SHP77 treated with DMSO at 0.1 percent for 48 hours (cell line): Measurements from ENCODE around the gene GM2A.
"Not testable (repeated sequence)": the region's sequence is repeated elsewhere in the genome, so short reads cannot be mapped to it uniquely, and the experiment has no call there.

ENCODE experiments used
- DNase-seq: peaks from one replicate; lab custom pipeline; 2025; lab: John Stamatoyannopoulos, UW

Gene GM2A

GRCh38 chr5:151228986-151229385 lies 24.0 kb upstream of the GM2A start:
- no peak for DNase-seq

- no peak for DNase-seq
These were observed 22.8 kb upstream of the GM2A start for GRCh38 chr5:151230048-151230680.

- DNase-seq: no peak
These were observed 21.6 kb upstream of the GM2A start for GRCh38 chr5:151231359-151231758.

GRCh38 chr5:151233616-151234085 lies 19.3 kb upstream of the GM2A start:
- no peak for DNase-seq

- DNase-seq: no peak
These were observed 18.3 kb upstream of the GM2A start for GRCh38 chr5:151234476-151235238.

- DNase-seq: not testable (repeated sequence)
These were observed 17.8 kb upstream of the GM2A start for GRCh38 chr5:151235239-151235571.

GRCh38 chr5:151236888-151237287 lies 16.1 kb upstream of the GM2A start:
- no peak for DNase-seq

GRCh38 chr5:151237685-151238084 lies 15.3 kb upstream of the GM2A start:
- no peak for DNase-seq

- DNase-seq: no peak
These were observed 14.7 kb upstream of the GM2A start for GRCh38 chr5:151238303-151238741.

- peak; percentile 22 for DNase-seq
These were observed 13.6 kb upstream of the GM2A start for GRCh38 chr5:151239237-151239861.

- DNase-seq: not testable (repeated sequence)
These were observed 12.6 kb upstream of the GM2A start for GRCh38 chr5:151240268-151240835.

- no peak for DNase-seq
These were observed 11.9 kb upstream of the GM2A start for GRCh38 chr5:151240924-151241635.

- DNase-seq: no peak
These were observed 9.9 kb upstream of the GM2A start for GRCh38 chr5:151243127-151243526.

GRCh38 chr5:151243564-151243963 lies 9.4 kb upstream of the GM2A start:
- no peak for DNase-seq

GRCh38 chr5:151244206-151244605 lies 8.8 kb upstream of the GM2A start:
- DNase-seq: no peak

- DNase-seq: no peak
These were observed 7.2 kb upstream of the GM2A start for GRCh38 chr5:151245680-151246219.

- DNase-seq: no peak
These were observed 4.3 kb upstream of the GM2A start for GRCh38 chr5:151248651-151249050.

GRCh38 chr5:151249281-151249680 lies 3.7 kb upstream of the GM2A start:
- DNase-seq: no peak

- no peak for DNase-seq
These were observed 2.5 kb upstream of the GM2A start for GRCh38 chr5:151250346-151251000.

GRCh38 chr5:151251001-151251551 lies 1.9 kb upstream of the GM2A start:
- DNase-seq: no peak

- no peak for DNase-seq
These were observed 1.4 kb upstream of the GM2A start for GRCh38 chr5:151251621-151252020.
